ENCODE results near the gene ARHGAP44. TPM values are rescaled to one million over a fixed set of nuclear protein-coding genes. Genes with fewer than 3 reads are reported as not detected.
A peak's percentile ranks its signal among the peaks of the same experiment; 100 is the strongest.

Gene ARHGAP44
- total and polyA plus RNA-seq, 2 donors (not counting 3 experiments of a cell fraction or from before 2014, with no cell fraction given) = 0.11 to 0.42 TPM

GRCh38 chr17:13030459-13031300, 241.4 kb downstream of the ARHGAP44 start:
- DNase-seq (ENCODE audit: low read depth, low spot score) (peak; percentile 51), FAIRE-seq (peak; percentile 80)
- Histone ChIP-seq H3K9ac (replicated peaks; ENCODE audit: extremely low read depth, insufficient read depth, low read length) (no peak overlapping the region), H3K9me3 (replicated peaks; ENCODE audit: control insufficient read depth, insufficient read depth, low read length) (no peaks in the 10 kb centered on the region), H4K20me1 (replicated peaks; ENCODE audit: control insufficient read depth, extremely low read depth, insufficient read depth, low read length) (no peaks in the 10 kb centered on the region), H3K27ac (ENCODE audit: insufficient read depth, low read depth, low read length) (no peak overlapping the region), H3K4me3 (replicated peaks in 1 of 3; ENCODE audit: insufficient read depth in 1 of 3, low read depth in 1 of 3, low read length in 3 of 3) (no peak overlapping the region), H3K79me2 (ENCODE audit: control insufficient read depth, insufficient read depth, low read length) (no peaks in the 10 kb centered on the region), H3K36me3 (ENCODE audit: control insufficient read depth in 2 of 2, extremely low read depth in 1 of 2, insufficient read depth in 2 of 2, low read length in 2 of 2) (no peaks in the 10 kb centered on the region), H3K27me3 (ENCODE audit: control insufficient read depth in 2 of 2, insufficient read depth in 2 of 2, low read length in 2 of 2) (no peaks in the 10 kb centered on the region), H3K4me1 (ENCODE audit: control insufficient read depth, extremely low read depth, insufficient read depth, low read length) (no peaks in the 10 kb centered on the region), H2AFZ (ENCODE audit: low read depth, low read length) (no peak overlapping the region), H3K4me2 (ENCODE audit: insufficient read depth, low read length) (no peak overlapping the region), H3K9me1 (replicated peaks; ENCODE audit: control insufficient read depth, extremely low read depth, insufficient read depth, low read length) (no peaks in the 10 kb centered on the region)
- peak; percentile 60 to 67 for TF ChIP-seq CTCF (IDR thresholded peaks at IDR 0.05; ENCODE audit: extremely low read depth in 1 of 2, insufficient read depth in 1 of 2, low read depth in 1 of 2, low read length in 2 of 2)
- TF ChIP-seq FOS (IDR thresholded peaks at IDR 0.05; ENCODE audit: borderline replicate concordance, insufficient read depth, low read length) = no peak
- intact Hi-C loops (cut with micrococcal nuclease) = loop anchor here (1.0 to 5.0 kb wide), 3 partner anchors 12 to 1897 kb away; partner anchors contain the start of gene ELAC2
- dilution Hi-C loops (cut with MboI; ENCODE audit: extremely low pct_ligation_motif_present, low sequenced_read_pairs) = no loop called here
- ChIA-PET CTCF (interaction anchor here (0.7 to 3.6 kb wide), 20 partner anchors 8 to 1896 kb away, joined by 3 to 93 read pairs (median 6); partner anchors contain the start of genes ELAC2 and HS3ST3B1), POLR2A (no interaction called here)
- no TSS peak for BruUV-seq (replicated peaks)

Data from endothelial cell of umbilical vein (primary cell).